Spleen (tissue), 7 donors: ENCODE measurements around the gene GLIS1.

ENCODE experiments used
- POLR2A ChIP-seq, 3 donors: fragments of 450-650 bp; IDR thresholded peaks; one replicate each; pipeline ENCODE4 v1.5.1; 2017; ENCODE audit warnings: antibody characterized with exemption in 3 of 3, mild to moderate bottlenecking in 1 of 3
- POLR2AphosphoS5 ChIP-seq, 3 donors: sonication (generic); formaldehyde crosslinking; IDR thresholded peaks; one replicate each; pipeline ENCODE4 v1.5.1; 2017; ENCODE audit warnings: antibody characterized with exemption in 3 of 3
- TF ChIP-seq, protein P1 (sequence below), 11 experiments: fragments of 200-600 bp in 7 of 11; fragments of 450-650 bp in 4 of 11; sonication (generic) in 4 of 11; IDR thresholded peaks in 8 of 11; conservative IDR thresholded peaks in 3 of 11; 1 replicate in 7 of 11; 2 replicates in 4 of 11; pipeline versions ENCODE4 v1.4.0 to v1.8.0; 2016 to 2021; ENCODE audit warnings: antibody characterized with exemption in 11 of 11, inconsistent platforms in 4 of 11, mild to moderate bottlenecking in 1 of 11
- donor health status: DM: no; HTN: no; CAD: no; lungs with moderate emphysema.
- donor health status: DM: no; HTN: no; CAD: no.
- donor health status: DM: no; HTN: no; CAD: no.

GRCh38 chr1:53661496-53661895 lies 77.5 kb downstream of the GLIS1 start:
- TF ChIP-seq, protein P1, sequence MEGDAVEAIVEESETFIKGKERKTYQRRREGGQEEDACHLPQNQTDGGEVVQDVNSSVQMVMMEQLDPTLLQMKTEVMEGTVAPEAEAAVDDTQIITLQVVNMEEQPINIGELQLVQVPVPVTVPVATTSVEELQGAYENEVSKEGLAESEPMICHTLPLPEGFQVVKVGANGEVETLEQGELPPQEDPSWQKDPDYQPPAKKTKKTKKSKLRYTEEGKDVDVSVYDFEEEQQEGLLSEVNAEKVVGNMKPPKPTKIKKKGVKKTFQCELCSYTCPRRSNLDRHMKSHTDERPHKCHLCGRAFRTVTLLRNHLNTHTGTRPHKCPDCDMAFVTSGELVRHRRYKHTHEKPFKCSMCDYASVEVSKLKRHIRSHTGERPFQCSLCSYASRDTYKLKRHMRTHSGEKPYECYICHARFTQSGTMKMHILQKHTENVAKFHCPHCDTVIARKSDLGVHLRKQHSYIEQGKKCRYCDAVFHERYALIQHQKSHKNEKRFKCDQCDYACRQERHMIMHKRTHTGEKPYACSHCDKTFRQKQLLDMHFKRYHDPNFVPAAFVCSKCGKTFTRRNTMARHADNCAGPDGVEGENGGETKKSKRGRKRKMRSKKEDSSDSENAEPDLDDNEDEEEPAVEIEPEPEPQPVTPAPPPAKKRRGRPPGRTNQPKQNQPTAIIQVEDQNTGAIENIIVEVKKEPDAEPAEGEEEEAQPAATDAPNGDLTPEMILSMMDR (IDR thresholded peaks at IDR 0.05 in 8 of 11, conservative IDR thresholded peaks at IDR 0.05 in 3 of 11) = no peak
- TF ChIP-seq POLR2AphosphoS5 (IDR thresholded peaks at IDR 0.05) (no peak), POLR2A (IDR thresholded peaks at IDR 0.05) (no peak)
